ENCODE data around the gene MEIOSIN.

The MEIOSIN gene

DNA sequence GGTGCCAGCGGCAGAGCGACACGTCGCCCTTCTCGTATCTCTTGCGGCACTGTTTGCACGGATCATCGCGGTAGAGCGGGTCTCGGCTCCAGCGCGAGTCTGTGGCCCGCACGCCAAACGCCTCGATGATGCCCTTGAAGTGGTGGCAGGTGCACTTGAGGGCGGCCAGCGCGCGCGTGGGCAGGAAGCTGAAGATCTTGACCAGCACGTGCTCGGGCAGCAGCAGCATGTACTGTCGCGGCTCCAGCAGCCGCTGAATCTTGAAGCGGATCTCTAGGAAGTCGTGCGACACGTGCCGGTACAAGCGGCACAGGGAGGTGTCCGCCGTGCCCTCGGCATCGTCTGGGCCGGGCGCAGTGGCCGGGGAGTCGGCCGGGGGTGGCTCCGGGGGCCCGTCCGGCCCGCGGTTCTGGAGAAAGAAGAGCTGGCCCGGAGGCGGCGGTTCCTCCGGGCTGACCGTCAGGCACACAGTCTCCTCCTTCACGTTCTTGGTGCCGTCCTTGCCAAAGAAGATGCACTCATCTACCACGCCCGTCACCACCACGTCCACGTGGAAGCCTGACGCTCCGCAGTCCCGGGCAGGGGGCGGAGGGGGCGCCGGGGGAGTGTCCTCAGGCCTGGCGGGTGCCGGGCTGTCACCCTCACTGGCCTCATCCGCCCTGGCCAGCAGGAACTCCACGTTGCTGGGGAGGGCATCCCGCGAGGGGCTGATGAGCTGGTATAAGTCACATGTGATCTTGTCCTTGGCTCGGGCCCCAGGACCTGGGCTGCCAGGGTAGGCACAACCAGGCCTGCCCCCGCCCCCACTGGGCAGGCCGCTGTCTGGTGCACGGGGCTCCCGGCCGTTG is 21.2 kb upstream of the MEIOSIN start:
- TF ChIP-seq, protein P1, sequence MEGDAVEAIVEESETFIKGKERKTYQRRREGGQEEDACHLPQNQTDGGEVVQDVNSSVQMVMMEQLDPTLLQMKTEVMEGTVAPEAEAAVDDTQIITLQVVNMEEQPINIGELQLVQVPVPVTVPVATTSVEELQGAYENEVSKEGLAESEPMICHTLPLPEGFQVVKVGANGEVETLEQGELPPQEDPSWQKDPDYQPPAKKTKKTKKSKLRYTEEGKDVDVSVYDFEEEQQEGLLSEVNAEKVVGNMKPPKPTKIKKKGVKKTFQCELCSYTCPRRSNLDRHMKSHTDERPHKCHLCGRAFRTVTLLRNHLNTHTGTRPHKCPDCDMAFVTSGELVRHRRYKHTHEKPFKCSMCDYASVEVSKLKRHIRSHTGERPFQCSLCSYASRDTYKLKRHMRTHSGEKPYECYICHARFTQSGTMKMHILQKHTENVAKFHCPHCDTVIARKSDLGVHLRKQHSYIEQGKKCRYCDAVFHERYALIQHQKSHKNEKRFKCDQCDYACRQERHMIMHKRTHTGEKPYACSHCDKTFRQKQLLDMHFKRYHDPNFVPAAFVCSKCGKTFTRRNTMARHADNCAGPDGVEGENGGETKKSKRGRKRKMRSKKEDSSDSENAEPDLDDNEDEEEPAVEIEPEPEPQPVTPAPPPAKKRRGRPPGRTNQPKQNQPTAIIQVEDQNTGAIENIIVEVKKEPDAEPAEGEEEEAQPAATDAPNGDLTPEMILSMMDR (IDR thresholded peaks at IDR 0.05; ENCODE audit: low read depth, low read length, missing control alignments): no peak
- Histone ChIP-seq H3K27ac (no peak overlapping the region), H3K27me3 (replicated peaks) (no peaks in the 10 kb centered on the region), H3K4me3 (ENCODE audit: low read depth, low read length) (no peak overlapping the region), H3K36me3 (replicated peaks) (peaks cover 16% of the 10 kb centered on the region)
- no peak for DNase-seq
- in situ Hi-C loops (cut with HindIII; ENCODE audit: low pct_ligation_motif_present, low sequenced_read_pairs): no loop called here

DNA sequence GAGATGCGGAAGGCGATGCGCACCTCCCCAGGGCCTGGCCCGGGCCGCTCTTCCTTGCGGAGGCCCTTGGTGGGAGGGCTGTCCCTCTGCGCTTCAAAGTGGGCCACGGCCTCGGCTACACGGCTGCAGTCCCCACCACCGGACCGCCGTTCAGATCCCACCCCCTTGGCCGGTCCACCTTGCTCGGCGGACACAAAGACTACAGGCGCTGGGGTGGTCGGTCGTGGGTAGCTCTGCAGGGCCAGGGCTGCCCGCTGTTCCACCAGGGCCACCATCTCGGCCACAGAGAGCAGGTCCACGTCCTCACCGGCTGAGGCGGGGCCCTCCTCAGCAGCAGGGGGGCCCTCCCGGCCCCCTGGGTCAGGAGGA is 20.6 kb upstream of the MEIOSIN start:
- peaks cover 16% of the 10 kb centered on the region for H3K36me3 ChIP-seq (replicated peaks)
- in situ Hi-C loops (cut with HindIII; ENCODE audit: low pct_ligation_motif_present, low sequenced_read_pairs): no loop called here
- TF ChIP-seq, protein P1 (IDR thresholded peaks at IDR 0.05; ENCODE audit: low read depth, low read length, missing control alignments): no peak
- no peaks in the 10 kb centered on the region for H3K27me3 ChIP-seq (replicated peaks)
- no peak for DNase-seq
- no peak overlapping the region for H3K4me3 ChIP-seq (ENCODE audit: low read depth, low read length)
- H3K27ac ChIP-seq: no peak overlapping the region

DNA sequence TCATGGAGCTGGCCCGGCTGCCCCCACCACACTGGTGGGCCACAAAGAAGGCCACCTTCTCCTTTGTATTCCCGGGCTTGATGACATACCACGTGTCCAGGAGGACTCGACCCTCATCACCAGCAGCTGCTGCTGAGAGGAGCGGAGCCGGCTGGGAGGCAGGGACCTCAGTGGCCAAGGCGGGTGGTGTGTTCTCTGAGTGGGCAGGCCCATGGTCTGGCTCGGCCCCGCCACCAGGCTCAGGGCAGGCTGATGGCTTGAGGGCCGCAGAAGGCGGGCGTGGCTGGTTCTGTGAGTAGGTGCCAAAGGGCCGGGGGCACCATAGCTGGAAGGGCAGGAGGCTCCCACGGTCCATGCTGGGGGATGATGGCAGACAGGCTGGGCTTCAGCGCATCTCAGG is 20.1 kb upstream of the MEIOSIN start:
- Histone ChIP-seq H3K36me3 (replicated peaks) (peaks cover 16% of the 10 kb centered on the region), H3K27ac (no peak overlapping the region), H3K27me3 (replicated peaks) (no peaks in the 10 kb centered on the region), H3K4me3 (ENCODE audit: low read depth, low read length) (no peak overlapping the region)
- in situ Hi-C loops (cut with HindIII; ENCODE audit: low pct_ligation_motif_present, low sequenced_read_pairs): no loop called here
- TF ChIP-seq, protein P1 (IDR thresholded peaks at IDR 0.05; ENCODE audit: low read depth, low read length, missing control alignments): no peak
- DNase-seq: no peak

DNA sequence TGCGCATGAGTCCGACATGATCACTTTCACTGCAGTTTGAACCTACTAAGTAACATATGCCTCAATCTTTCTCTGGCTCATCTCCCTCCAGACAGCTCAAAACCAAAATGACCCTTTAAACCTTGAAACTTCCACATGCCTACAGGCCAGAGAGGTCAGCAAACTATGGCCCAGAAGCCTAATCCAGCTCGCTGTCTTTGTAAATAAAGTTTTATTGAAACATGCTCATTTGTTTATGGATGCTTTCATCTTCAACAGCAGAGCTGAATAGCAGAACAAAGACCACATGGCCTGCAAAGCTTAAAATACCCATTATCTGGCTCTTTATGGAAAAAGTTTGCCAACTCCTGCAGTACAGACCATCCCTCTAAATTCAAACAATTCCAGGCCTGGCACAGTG is 18.1 kb upstream of the MEIOSIN start:
- in situ Hi-C loops (cut with HindIII; ENCODE audit: low pct_ligation_motif_present, low sequenced_read_pairs): no loop called here
- Histone ChIP-seq H3K4me3 (ENCODE audit: low read depth, low read length) (no peak overlapping the region), H3K27ac (no peak overlapping the region), H3K27me3 (replicated peaks) (no peaks in the 10 kb centered on the region), H3K36me3 (replicated peaks) (peaks cover 16% of the 10 kb centered on the region)
- TF ChIP-seq, protein P1 (IDR thresholded peaks at IDR 0.05; ENCODE audit: low read depth, low read length, missing control alignments): no peak
- no peak for DNase-seq

DNA sequence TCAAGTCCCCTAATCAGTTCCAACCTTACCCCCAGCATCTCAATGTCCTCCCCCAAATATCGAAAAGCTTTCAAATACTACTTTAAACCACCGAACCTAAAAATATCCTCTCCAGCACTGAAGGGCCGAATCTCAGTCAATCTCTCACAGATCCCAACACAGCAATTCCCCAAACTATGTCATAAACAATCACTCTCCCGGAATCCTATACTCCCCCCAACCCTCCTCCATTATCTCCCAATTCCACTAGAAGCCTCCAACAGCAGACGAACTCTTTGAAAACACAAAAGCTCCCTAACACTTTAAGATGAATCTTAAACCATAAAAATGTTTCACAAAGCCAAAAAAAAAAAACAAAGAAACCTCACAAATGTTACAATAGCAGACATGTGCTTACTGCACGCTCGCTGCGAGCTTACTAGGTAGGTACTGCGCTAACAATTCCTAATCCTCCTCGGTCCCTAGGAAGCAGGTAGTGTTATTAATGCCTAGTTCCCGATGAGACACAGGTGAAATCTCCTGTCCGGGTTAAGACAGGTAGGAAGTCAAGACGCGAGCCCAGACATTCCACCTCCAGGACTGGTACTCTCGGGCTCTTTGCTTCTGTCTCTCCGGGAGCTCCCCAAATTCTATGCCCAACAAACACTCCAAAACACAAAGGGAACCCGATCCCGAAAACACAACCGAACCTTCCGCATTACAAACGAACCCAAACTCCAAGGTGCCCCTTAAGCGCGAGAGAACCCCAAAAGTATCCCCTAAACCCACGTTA is 16.7 kb upstream of the MEIOSIN start:
- H3K36me3 ChIP-seq (replicated peaks): peaks cover 16% of the 10 kb centered on the region
- in situ Hi-C loops (cut with HindIII; ENCODE audit: low pct_ligation_motif_present, low sequenced_read_pairs): no loop called here

More for the DNA sequence above, 16.7 kb upstream of the MEIOSIN start:
- peak overlapping the region; percentile 90 for H3K27ac ChIP-seq
- TF ChIP-seq, protein P1 (IDR thresholded peaks at IDR 0.05; ENCODE audit: low read depth, low read length, missing control alignments): no peak
- no peaks in the 10 kb centered on the region for H3K27me3 ChIP-seq (replicated peaks)
- no peak for DNase-seq
- peak overlapping the region; percentile 68 for H3K4me3 ChIP-seq (ENCODE audit: low read depth, low read length)
